SU-DHL-6 (cell line): ENCODE data around the gene GSE1.

Source experiments
- H2AFZ ChIP-seq: fragments of 200-600 bp; sonication (generic); 2 replicates; pipeline ENCODE4 v1.6.1; 2014; ENCODE audit warnings: low read depth, mild to moderate bottlenecking, moderate library complexity, mixed read lengths, antibody characterized with exemption, low read length; ENCODE audit not compliant: severe bottlenecking
- H3F3A ChIP-seq: fragments of 200-600 bp; shearing (Covaris generic); 2 replicates; pipeline ENCODE4 v1.6.0; 2016; ENCODE audit warnings: antibody characterized with exemption, mild to moderate bottlenecking; ENCODE audit not compliant: insufficient read depth
- H3K27ac ChIP-seq: fragments of 200-600 bp; sonication (generic); 2 replicates; pipeline ENCODE4 v1.5.1; 2016; ENCODE audit warnings: low read depth, mild to moderate bottlenecking, low read length, moderate library complexity, mixed read lengths
- H3K27me3 ChIP-seq: fragments of 200-600 bp; sonication (generic), shearing (Covaris generic); 2 replicates; pipeline ENCODE4 v1.6.0; 2014; ENCODE audit warnings: mild to moderate bottlenecking, low read length
- H3K36me3 ChIP-seq: fragments of 200-600 bp; sonication (generic); 2 replicates; pipeline ENCODE4 v1.6.1; 2014; ENCODE audit warnings: mild to moderate bottlenecking, low read length, mixed read lengths
- H3K4me2 ChIP-seq: fragments of 300-600, 200-600 bp; shearing (Covaris generic), sonication (generic); 2 replicates; pipeline ENCODE4 v1.6.0; 2014; ENCODE audit warnings: low read length, low read depth, mild to moderate bottlenecking; ENCODE audit not compliant: poor library complexity, severe bottlenecking
- H3K4me3 ChIP-seq: fragments of 200-600 bp; sonication (generic); 2 replicates; pipeline ENCODE4 v1.5.1; 2014; ENCODE audit warnings: antibody characterized with exemption, low read length, mild to moderate bottlenecking, mixed read lengths; ENCODE audit not compliant: insufficient read depth, poor library complexity, severe bottlenecking
- H3K79me2 ChIP-seq: fragments of 200-600 bp; sonication (generic); 2 replicates; pipeline ENCODE4 v1.6.1; 2014; ENCODE audit warnings: mild to moderate bottlenecking, low read length, moderate library complexity; ENCODE audit not compliant: insufficient read depth
- H3K9ac ChIP-seq: fragments of 200-600 bp; sonication (generic); 2 replicates; pipeline ENCODE4 v1.7.0; 2014; ENCODE audit warnings: mild to moderate bottlenecking, low read length
- H3K9me2 ChIP-seq: fragments of 200-600 bp; sonication (generic); replicated peaks from 2 replicates; pipeline ENCODE4 v1.6.1; 2014; ENCODE audit warnings: low read length; ENCODE audit not compliant: insufficient read depth
- H3K9me3 ChIP-seq: fragments of 200-600 bp; sonication (generic); 2 replicates; pipeline ENCODE4 v1.6.1; 2014; ENCODE audit warnings: low read length, mixed read lengths; ENCODE audit not compliant: insufficient read depth
- H4K20me1 ChIP-seq: fragments of 200-600 bp; sonication (generic); 2 replicates; pipeline ENCODE4 v1.6.1; 2014; ENCODE audit warnings: low read depth, mild to moderate bottlenecking, antibody characterized with exemption, low read length, moderate library complexity, mixed read lengths
- CTCF ChIP-seq: fragments of 200-600 bp; sonication (generic); IDR thresholded peaks from one replicate; pipeline ENCODE4 v1.5.1; 2017; ENCODE audit warnings: antibody characterized with exemption, mild to moderate bottlenecking, low read length, moderate library complexity; ENCODE audit not compliant: insufficient read depth, poor library complexity, severe bottlenecking
- EZH2phosphoT487 ChIP-seq: fragments of 200-600 bp; sonication (generic), shearing (Covaris generic); conservative IDR thresholded peaks from 2 replicates; pipeline ENCODE4 v1.6.1; 2018; ENCODE audit warnings: mild to moderate bottlenecking, antibody characterized with exemption, low read length, moderate library complexity, mixed read lengths

GSE1 gene

GRCh38 chr16:85664580-85665372 lies 51.7 kb downstream of the GSE1 start:
- no peaks in the 10 kb centered on the region for H3F3A ChIP-seq
- no peak overlapping the region for H3K4me2 ChIP-seq
- H4K20me1 ChIP-seq: no peaks in the 10 kb centered on the region
- no peak overlapping the region for H2AFZ ChIP-seq
- no peaks in the 10 kb centered on the region for H3K9me3 ChIP-seq
- H3K36me3 ChIP-seq: no peaks in the 10 kb centered on the region
- no peak overlapping the region for H3K9ac ChIP-seq
- no peaks in the 10 kb centered on the region for H3K27me3 ChIP-seq
- H3K9me2 ChIP-seq: no peaks in the 10 kb centered on the region
- no peak for TF ChIP-seq EZH2phosphoT487
- no peak for TF ChIP-seq CTCF
- no peak overlapping the region for H3K27ac ChIP-seq
- no peaks in the 10 kb centered on the region for H3K79me2 ChIP-seq
- no peak overlapping the region for H3K4me3 ChIP-seq

- Histone ChIP-seq H3K9me3 (no peaks in the 10 kb centered on the region), H3F3A (no peaks in the 10 kb centered on the region), H3K4me3 (no peak overlapping the region), H3K79me2 (no peaks in the 10 kb centered on the region), H3K9me2 (no peaks in the 10 kb centered on the region), H3K4me2 (no peak overlapping the region), H2AFZ (no peak overlapping the region), H3K27ac (no peak overlapping the region), H3K27me3 (no peaks in the 10 kb centered on the region), H4K20me1 (no peaks in the 10 kb centered on the region), H3K9ac (no peak overlapping the region), H3K36me3 (no peaks in the 10 kb centered on the region)
- TF ChIP-seq EZH2phosphoT487 (no peak), CTCF (no peak)
These were observed 52.2 kb downstream of the GSE1 start for GRCh38 chr16:85665373-85665740.

GRCh38 chr16:85665929-85666328 lies 52.8 kb downstream of the GSE1 start:
- no peaks in the 10 kb centered on the region for H3K79me2 ChIP-seq
- H3K27ac ChIP-seq: no peak overlapping the region
- H3K36me3 ChIP-seq: no peaks in the 10 kb centered on the region
- H3K27me3 ChIP-seq: no peaks in the 10 kb centered on the region
- H3K9ac ChIP-seq: no peak overlapping the region
- no peaks in the 10 kb centered on the region for H3F3A ChIP-seq
- H4K20me1 ChIP-seq: no peaks in the 10 kb centered on the region
- H3K4me2 ChIP-seq: no peak overlapping the region
- H3K4me3 ChIP-seq: no peak overlapping the region
- no peaks in the 10 kb centered on the region for H3K9me3 ChIP-seq
- no peak overlapping the region for H2AFZ ChIP-seq
- no peaks in the 10 kb centered on the region for H3K9me2 ChIP-seq
- TF ChIP-seq CTCF (no peak), EZH2phosphoT487 (no peak)
